Smooth muscle cell (in vitro differentiated cells): Measurements from ENCODE around the gene FLT3LG. TPM values are rescaled to one million over a fixed set of nuclear protein-coding genes. Genes with fewer than 3 reads are reported as not detected.

Experiments used
- DNase-seq: peaks from one replicate; lab custom pipeline; 2025; ENCODE audit not compliant: unreplicated experiment; lab: John Stamatoyannopoulos, UW
- H2AFZ ChIP-seq: fragments of 200-600 bp; sonication (generic); 2 replicates; pipeline ENCODE4 v1.6.0; 2016; ENCODE audit warnings: antibody characterized with exemption, low read depth, mild to moderate bottlenecking
- H3F3A ChIP-seq: fragments of 200-600 bp; sonication (generic); 2 replicates; pipeline ENCODE4 v1.6.0; 2017; ENCODE audit warnings: antibody characterized with exemption, low read depth
- H3K27ac ChIP-seq: fragments of 200-600 bp; sonication (generic); 2 replicates; pipeline ENCODE4 v1.5.1; 2016; ENCODE audit warnings: low read depth, mild to moderate bottlenecking
- H3K27me3 ChIP-seq: fragments of 200-600 bp; sonication (generic); 2 replicates; pipeline ENCODE4 v1.6.1; 2016; ENCODE audit warnings: low read depth, mild to moderate bottlenecking
- H3K36me3 ChIP-seq: fragments of 200-600 bp; sonication (generic); 2 replicates; pipeline ENCODE4 v1.5.1; 2016; ENCODE audit warnings: low read depth
- H3K4me1 ChIP-seq: fragments of 200-600 bp; sonication (generic); 2 replicates; pipeline ENCODE4 v1.5.1; 2016; ENCODE audit warnings: low read depth
- H3K4me2 ChIP-seq: fragments of 200-600 bp; sonication (generic); 2 replicates; pipeline ENCODE4 v1.6.0; 2016; ENCODE audit warnings: mild to moderate bottlenecking
- H3K4me3 ChIP-seq: fragments of 200-600 bp; sonication (generic); 2 replicates; pipeline ENCODE4 v1.5.1; 2016; ENCODE audit warnings: mild to moderate bottlenecking
- H3K79me2 ChIP-seq: fragments of 200-600 bp; sonication (generic); 2 replicates; pipeline ENCODE4 v1.6.0; 2016; ENCODE audit warnings: low read depth, mild to moderate bottlenecking
- H3K9ac ChIP-seq: fragments of 200-600 bp; sonication (generic); 2 replicates; pipeline ENCODE4 v1.6.0; 2016; ENCODE audit warnings: low read depth
- H3K9me3 ChIP-seq: fragments of 200-600 bp; sonication (generic); replicated peaks from 2 replicates; pipeline ENCODE4 v1.5.1; 2016; ENCODE audit warnings: low read depth
- H4K20me1 ChIP-seq: fragments of 200-600 bp; sonication (generic); 2 replicates; pipeline ENCODE4 v1.6.0; 2016; ENCODE audit warnings: low read depth
- WGBS: methylation state at CpG from one replicate; pipeline ENCODE4 v1.1.7; 2016; ENCODE audit warnings: low lambda C conversion rate; 5-methylcytosine and 5-hydroxymethylcytosine counted together
- polyA plus RNA-seq: library from polyadenylated mRNA; unstranded; fragments of >200 nt; fragmentation: Nextera tagmentation; extraction: Ambion mirVana; gene quantifications from 2 replicates; pipeline ENCODE4 v1.2.1, GENCODE V29; 2016
- total RNA-seq: library from RNA; depleted of rRNA; stranded (reverse); fragments of >200 nt; gene quantifications from 2 replicates; pipeline ENCODE4 v1.2.3, GENCODE V29; 2014
- TF ChIP-seq, protein P1 (sequence below): fragments of 200-600 bp; sonication (generic); IDR thresholded peaks from 2 replicates; pipeline ENCODE4 v1.5.1; 2017; ENCODE audit warnings: borderline replicate concordance, mild to moderate bottlenecking, antibody characterized with exemption; ENCODE audit not compliant: insufficient read depth, poor library complexity, severe bottlenecking

Gene FLT3LG
- total and polyA plus RNA-seq, 2 experiments from 2014 or later = 0.45 to 2.0 TPM

DNA sequence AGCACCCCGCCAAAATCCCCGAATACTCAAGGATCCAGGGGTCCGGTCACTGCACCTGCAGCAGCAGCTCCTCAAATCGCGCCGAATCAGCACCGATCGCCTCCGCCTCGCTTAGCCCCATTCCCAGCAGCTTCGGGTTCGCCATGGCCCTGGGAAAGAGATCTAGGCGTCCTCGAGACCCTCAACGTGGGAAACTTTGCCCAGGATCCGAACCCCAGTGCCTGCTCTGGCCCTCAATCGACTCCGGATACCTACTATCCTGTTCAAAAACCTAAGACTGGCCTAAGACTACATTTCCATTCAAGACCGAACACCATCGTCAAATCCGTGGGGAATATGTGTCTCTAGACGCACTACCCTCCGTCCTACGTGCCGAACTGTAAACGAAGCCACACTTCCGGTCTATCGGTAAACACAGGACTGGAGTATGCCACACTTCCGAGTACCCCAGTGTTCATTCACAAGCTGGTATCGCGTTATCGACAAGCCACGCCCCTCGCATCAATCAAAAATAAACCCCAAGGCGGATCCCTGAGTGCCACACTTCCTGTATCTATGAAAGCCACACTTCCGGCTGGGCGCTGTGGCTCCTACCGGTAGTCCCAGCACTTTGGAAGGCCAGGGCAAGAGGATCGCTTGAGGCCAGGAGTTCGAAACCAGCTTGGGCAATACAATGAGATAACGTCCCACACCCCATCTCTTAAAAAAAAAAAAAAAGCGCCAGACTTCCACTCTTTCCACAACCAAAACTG, 22.4 kb upstream of the FLT3LG start, which contains the start of gene PIH1D1:
TSS of gene PIH1D1 (minus strand) at position 385 of the 752 bp plus-strand sequence. CDS start at position 145, 240 bp downstream.
- H3K9ac ChIP-seq = peak within 1 kb of the TSS; percentile 87
- H3K27me3 ChIP-seq = no peaks in the 10 kb centered on the region
- H3K36me3 ChIP-seq = no peaks in the 10 kb centered on the region
- H3K4me1 ChIP-seq = peaks cover 13% of the 10 kb centered on the region
- H3K27ac ChIP-seq = peak within 1 kb of the TSS; percentile 95
- no peaks in the 10 kb centered on the region for H4K20me1 ChIP-seq
- 2% methylated on average over 42 of the region's 42 CpGs for WGBS
- no peaks in the 10 kb centered on the region for H3F3A ChIP-seq
- TF ChIP-seq, protein P1, sequence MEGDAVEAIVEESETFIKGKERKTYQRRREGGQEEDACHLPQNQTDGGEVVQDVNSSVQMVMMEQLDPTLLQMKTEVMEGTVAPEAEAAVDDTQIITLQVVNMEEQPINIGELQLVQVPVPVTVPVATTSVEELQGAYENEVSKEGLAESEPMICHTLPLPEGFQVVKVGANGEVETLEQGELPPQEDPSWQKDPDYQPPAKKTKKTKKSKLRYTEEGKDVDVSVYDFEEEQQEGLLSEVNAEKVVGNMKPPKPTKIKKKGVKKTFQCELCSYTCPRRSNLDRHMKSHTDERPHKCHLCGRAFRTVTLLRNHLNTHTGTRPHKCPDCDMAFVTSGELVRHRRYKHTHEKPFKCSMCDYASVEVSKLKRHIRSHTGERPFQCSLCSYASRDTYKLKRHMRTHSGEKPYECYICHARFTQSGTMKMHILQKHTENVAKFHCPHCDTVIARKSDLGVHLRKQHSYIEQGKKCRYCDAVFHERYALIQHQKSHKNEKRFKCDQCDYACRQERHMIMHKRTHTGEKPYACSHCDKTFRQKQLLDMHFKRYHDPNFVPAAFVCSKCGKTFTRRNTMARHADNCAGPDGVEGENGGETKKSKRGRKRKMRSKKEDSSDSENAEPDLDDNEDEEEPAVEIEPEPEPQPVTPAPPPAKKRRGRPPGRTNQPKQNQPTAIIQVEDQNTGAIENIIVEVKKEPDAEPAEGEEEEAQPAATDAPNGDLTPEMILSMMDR = no peak
- H3K9me3 ChIP-seq = no peaks in the 10 kb centered on the region
- H3K4me2 ChIP-seq = peak within 1 kb of the TSS; percentile 93
- no peaks in the 10 kb centered on the region for H3K79me2 ChIP-seq
- peak within 1 kb of the TSS; percentile 60 for H2AFZ ChIP-seq
- peak within 1 kb of the TSS; percentile 86 for H3K4me3 ChIP-seq
- peak; percentile 70 for DNase-seq

DNA sequence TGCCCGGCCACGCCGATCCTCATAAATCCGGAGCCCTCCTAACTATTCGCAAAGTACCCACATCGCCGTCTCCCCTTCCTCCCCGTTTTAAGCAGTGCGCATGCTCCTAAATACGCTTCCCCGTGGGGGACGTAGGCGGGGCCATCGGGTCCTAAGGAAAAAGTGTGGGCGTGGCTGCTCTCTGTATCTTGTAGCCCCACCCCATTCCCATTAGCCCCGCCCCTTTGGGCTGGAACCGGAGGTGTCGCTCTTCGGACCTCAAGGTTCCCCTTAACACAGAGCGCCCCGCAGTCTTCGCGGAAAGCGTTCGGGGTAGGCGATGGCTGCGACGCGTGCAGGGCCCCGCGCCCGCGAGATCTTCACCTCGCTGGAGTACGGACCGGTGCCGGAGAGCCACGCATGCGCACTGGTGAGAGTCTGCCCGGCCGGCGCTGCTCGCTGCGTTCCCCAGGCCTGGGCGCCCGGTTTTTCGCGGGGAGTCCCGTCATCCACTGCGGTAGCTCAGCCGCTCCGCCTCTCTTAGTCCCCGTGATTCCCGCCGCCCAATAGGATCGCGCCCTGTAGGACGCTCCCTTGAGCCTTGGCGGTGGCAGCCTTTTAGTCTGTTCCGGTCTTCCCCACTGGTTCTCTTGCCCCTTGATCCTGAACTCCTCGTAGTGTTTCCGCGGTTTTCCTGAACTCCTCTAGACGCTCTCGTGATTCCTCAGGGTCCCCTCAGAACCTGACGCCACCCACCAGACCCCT, 20.8 kb upstream of the FLT3LG start, which contains the start of gene ALDH16A1:
TSS of gene ALDH16A1 (plus strand) at position 213 of the 744 bp plus-strand sequence. CDS start at position 320, 107 bp downstream.
- no peaks in the 10 kb centered on the region for H3K36me3 ChIP-seq
- 1% methylated on average over 65 of the region's 66 CpGs for WGBS
- no peaks in the 10 kb centered on the region for H3K27me3 ChIP-seq
- peak within 1 kb of the TSS; percentile 95 for H3K27ac ChIP-seq
- H3K79me2 ChIP-seq = no peaks in the 10 kb centered on the region
- H2AFZ ChIP-seq = peak within 1 kb of the TSS; percentile 36
- no peaks in the 10 kb centered on the region for H4K20me1 ChIP-seq
- TF ChIP-seq, protein P1 = no peak
- H3K9me3 ChIP-seq = no peaks in the 10 kb centered on the region
- DNase-seq = peak; percentile 100
- H3F3A ChIP-seq = no peaks in the 10 kb centered on the region
- H3K9ac ChIP-seq = peak within 1 kb of the TSS; percentile 95
- H3K4me2 ChIP-seq = peak within 1 kb of the TSS; percentile 93
- peak within 1 kb of the TSS; percentile 86 for H3K4me3 ChIP-seq
- H3K4me1 ChIP-seq = peaks cover 13% of the 10 kb centered on the region

DNA sequence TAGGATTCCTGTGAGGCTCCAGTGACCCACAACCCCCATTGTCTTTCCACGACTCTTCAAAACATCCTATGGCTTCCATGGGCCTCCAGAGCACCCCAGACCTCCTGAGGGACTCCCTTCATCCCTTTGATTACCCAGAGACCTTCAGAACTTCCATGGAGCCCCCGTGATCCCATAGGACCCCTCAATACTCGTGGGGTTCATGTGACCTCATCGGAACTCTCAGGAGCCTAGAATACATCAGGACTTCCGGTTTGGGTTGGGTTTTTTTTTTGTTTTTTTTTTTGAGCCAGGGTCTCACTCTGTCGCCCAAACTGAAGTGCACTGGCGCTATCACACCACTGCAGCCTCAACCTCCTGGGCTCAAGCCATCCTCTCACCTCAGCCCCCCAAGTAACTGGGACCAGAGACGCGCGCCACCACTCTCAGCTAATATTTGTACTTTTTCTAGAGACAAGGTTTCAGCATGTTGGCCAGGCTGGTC, 20.2 kb upstream of the FLT3LG start:
- no peaks in the 10 kb centered on the region for H4K20me1 ChIP-seq
- H3K27ac ChIP-seq = peak overlapping the region; percentile 95
- peak overlapping the region; percentile 6 for H2AFZ ChIP-seq
- no peaks in the 10 kb centered on the region for H3K27me3 ChIP-seq
- no peaks in the 10 kb centered on the region for H3F3A ChIP-seq
- no peaks in the 10 kb centered on the region for H3K36me3 ChIP-seq
- H3K4me2 ChIP-seq = peak overlapping the region; percentile 93
- H3K4me1 ChIP-seq = peaks cover 13% of the 10 kb centered on the region
- H3K9ac ChIP-seq = peak overlapping the region; percentile 95
- DNase-seq = no peak
- 50% methylated on average over 10 of the region's 10 CpGs for WGBS
- peak overlapping the region; percentile 63 for H3K4me3 ChIP-seq
- TF ChIP-seq, protein P1 = no peak
- no peaks in the 10 kb centered on the region for H3K79me2 ChIP-seq
- no peaks in the 10 kb centered on the region for H3K9me3 ChIP-seq
